SW 1271 (cell line): ENCODE measurements around the gene TNK1.

Experiments used
- DNase-seq, 2 experiments: peaks; one replicate each; lab custom pipeline; 2025; lab: John Stamatoyannopoulos, UW

Gene TNK1

GRCh38 chr17:7410634-7411426 lies 29.9 kb downstream of the TNK1 start:
- no peak for DNase-seq

DNA sequence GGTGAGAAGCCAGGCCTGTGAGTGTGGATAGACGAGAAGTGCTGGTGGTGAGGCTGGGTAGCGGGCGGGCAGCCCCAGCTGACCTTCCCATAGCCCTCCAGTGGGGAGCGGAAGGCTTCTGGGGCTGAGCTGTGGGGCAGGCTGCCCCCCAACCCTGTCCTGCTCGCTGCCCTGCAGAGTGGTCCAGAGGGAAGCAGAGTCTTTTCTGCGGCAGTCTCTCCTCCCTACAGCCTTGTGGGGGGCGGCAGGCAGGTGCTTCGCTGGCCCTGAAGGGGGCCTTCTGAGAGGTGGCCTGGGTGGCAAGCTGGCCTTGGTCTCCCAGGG lies 30.5 kb downstream of the TNK1 start:
- DNase-seq = no peak

DNA sequence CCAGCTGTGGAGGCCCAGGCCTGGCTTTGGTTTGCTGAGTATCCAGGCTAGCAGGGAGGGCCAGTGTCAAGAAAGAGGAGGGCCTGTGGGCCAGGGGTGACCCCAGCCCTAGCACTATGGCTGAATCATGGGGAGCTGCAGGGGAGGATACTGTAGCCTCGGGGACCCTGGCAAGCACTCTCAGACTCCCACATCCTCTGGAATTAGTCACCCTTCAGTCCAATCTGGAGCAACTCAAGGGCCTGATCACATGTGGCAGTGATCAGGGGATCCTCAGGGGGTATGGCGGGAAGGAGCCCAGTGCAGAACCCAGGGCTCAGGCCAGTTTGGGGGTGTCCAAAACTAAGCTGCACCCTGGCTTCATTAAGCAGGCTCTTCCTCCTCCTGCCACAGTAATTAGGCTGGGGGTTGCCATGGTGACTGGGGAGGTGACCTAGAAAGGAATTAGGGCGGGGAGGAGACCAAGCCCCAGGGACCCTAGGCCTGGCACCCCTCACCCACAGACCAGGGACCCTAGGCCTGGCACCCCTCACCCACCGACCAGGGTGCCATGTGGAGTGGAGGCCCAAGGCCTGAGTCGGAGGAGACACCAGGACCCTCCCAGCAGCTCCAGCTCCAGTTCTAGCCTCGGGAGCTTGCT lies 32.6 kb downstream of the TNK1 start:
- DNase-seq = peak in 1 of 2 experiments; percentile 14

DNA sequence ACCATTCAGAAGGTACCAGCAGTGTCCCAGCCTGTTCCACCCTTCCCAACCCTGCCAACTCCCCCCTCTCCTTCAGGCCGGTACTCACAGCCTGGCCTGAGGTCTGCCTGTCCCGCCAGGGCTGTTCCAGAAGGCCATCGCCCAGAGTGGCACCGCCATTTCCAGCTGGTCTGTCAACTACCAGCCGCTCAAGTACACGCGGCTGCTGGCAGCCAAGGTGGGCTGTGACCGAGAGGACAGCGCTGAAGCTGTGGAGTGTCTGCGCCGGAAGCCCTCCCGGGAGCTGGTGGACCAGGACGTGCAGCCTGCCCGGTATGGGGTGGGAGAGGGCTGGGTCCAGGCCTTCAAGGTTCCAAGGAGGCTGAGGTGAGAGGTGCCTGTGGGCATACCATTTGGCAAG lies 33.9 kb downstream of the TNK1 start:
- no peak for DNase-seq

GRCh38 chr17:7415784-7416183 lies 34.9 kb downstream of the TNK1 start:
- DNase-seq = no peak

DNA sequence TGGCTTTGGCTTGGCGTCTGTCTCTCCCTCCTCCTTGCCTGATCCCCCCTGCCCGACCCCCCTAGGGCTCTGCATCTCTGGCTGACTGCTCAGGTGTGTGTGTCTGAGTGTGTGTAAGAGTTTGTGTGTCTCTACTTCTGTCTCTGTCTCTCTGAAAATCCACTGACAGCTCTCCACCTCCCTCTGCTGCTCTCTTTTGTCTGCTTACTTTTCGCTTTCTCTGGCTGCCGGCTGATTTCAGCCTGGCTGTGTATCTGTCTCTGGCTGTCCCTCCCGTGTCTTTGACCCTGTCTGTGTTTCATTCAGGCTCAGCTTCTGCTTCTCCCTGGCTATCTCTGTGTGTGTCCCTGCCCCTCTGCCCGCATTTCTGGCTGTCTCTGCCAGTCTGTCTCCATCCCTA lies 35.4 kb downstream of the TNK1 start:
- DNase-seq = no peak

- no peak for DNase-seq
Measured at GRCh38 chr17:7417056-7417655, 36.3 kb downstream of the TNK1 start.

DNA sequence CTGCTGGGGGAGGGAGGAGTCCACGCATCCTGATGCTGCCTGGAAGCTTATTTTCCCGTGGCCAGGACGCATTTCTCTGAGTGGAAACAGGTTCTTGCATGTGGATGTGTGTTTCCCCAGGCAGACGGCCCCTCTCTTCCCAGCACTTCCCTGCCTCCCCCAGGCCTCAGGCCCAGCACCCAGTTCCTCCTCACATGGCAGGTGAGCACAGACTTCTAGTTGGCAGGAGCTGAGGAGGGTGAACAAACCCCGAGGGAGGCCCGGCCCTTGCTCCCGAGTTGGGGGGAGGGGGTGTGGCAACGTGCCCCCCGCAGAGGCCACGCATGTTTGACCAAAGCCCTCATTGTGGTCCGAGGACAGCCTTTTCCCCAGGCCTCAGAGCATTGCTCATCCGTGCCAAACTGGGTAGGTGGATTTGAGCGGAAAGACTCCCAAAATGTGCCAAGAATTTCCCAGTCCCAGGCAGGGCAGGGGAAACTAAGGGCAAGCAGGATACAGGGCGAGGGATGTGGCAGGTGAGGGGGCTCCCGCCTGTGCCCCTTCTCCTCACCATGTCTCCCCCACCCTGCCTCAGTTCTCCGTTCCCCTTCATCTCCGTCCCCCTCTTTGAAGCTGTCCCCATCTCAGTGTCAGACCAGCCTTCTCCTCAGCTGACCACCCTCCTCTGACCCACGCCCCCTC lies 37.7 kb downstream of the TNK1 start:
- no peak for DNase-seq

GRCh38 chr17:7419819-7420610 lies 39.1 kb downstream of the TNK1 start, which contains the start of gene SPEM1:
SPEM1 (plus strand) TSS chr17:7420324; CDS start chr17:7420385, 61 bp downstream.
- no peak for DNase-seq

DNA sequence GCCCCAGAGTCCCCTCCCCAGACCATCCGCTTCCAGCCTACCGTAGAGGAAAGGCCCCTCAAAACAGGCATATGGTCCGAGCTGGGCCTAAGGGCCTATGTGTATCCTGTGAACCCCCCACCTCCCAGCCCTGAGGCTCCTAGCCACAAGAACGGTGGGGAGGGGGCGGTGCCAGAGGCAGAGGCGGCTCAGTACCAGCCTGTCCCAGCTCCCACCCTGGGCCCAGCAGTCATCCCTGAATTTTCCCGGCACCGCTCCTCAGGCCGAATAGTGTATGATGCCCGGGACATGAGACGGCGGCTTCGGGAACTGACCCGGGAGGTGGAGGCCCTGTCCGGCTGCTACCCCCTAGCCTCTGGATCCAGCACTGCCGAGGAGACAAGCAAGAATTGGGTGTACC lies 40.3 kb downstream of the TNK1 start:
- DNase-seq = no peak

DNA sequence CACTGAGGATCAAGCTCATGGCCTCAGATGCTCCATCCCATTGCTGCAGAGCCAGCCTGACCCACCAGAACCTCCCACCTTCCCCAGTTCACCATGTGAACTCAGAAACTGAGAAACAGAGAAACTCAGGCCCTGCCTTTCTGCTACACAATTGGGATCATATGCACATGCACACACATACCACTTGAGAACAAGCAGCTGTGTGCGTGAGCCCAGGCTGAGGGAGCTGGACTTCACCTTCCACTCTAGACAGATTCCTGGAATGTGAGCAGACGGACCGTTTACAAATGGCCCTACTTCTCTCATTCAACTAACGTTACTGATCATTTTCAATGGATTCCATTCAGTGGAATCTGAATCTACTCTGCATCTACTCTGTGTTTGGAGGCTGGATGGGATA lies 42.8 kb downstream of the TNK1 start:
- DNase-seq = no peak

DNA sequence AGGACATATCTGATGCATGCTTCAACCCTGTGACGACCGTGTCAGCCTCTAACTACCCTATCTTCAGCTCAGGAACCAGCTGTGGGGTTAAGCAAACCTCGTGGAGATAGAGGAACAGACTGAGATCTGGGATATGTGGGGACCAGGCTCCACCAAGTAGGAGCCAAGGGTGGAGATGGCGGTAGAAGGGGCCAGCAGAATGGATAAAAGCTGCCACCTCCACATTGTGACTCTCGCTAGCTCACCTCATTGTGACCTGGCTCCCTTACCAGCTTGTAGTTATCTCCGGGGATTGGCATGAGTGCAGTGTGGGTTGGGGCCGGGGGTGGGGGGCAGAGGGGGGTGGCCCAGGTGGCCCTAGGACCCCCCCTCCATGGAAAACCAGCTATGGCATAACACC lies 44.4 kb downstream of the TNK1 start, which contains the start of gene SPEM2:
SPEM2 (plus strand) TSS at position 301 of the 400 bp plus-strand sequence; CDS start at position 374, 73 bp downstream.
- DNase-seq = no peak

DNA sequence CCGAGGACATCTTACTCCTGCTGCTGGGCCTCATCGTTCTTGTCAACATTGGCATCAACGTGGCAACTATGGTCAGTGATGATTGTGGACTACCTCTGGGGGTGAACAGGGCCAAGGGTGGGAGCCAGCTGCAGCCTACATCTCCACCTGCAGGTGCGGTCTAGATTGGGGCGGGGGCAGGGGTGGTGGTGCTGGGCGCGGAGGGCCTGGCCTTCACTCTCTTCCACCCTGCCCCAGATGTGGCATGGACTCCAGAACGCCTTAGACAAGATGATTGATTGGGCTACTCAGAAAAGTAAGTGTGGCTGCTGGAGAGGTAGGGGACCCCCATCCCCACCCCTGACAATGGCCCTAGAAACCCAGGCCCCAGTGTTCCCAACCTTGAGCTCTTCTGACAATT lies 44.9 kb downstream of the TNK1 start:
- no peak for DNase-seq

GRCh38 chr17:7426203-7426863 lies 45.4 kb downstream of the TNK1 start:
- DNase-seq = no peak

GRCh38 chr17:7426896-7427489 lies 46.1 kb downstream of the TNK1 start:
- no peak for DNase-seq

DNA sequence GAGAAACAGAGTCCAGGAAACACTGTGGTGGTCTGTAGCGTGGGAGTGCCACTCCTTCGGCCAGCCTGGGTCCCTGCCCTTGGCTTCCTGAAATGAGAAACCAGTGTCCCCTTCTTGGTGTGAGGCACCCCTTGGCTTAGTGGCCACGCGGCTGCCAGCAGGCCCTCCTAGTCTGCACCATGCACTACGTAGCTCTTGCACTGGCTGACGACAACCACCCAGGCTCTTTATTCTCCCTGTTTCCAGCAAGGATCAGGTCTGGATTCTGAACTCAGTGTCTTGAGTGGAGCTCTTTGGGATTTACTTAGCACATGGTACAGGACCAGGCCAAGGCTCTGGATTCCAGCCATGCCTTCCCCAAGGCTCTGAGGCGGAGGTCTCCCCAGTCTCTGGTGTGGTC lies 46.7 kb downstream of the TNK1 start:
- DNase-seq = no peak

GRCh38 chr17:7428557-7428956 lies 47.7 kb downstream of the TNK1 start, which contains the start of gene SPEM3:
SPEM3 (plus strand) TSS chr17:7428857; CDS start chr17:7428903, 46 bp downstream.
- no peak for DNase-seq

DNA sequence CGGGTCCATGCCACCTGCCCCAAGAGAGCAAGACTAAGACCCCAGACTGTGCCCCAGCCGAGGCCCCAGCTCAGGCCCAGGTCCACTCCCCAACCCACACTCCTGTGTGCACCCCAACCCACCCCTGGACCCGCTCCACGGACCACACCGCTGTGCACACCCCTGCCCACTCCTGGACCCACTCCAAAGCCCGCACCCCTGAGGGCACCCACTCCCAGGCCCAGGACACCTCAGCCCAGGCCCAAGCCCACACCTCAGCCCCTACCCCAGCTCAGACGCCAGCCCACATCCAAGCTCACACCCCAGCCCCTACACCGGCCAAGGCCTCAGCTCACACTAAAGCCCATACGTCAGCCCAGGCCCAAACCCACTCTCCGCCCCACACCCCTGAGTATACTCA lies 48.8 kb downstream of the TNK1 start:
- DNase-seq = no peak

DNA sequence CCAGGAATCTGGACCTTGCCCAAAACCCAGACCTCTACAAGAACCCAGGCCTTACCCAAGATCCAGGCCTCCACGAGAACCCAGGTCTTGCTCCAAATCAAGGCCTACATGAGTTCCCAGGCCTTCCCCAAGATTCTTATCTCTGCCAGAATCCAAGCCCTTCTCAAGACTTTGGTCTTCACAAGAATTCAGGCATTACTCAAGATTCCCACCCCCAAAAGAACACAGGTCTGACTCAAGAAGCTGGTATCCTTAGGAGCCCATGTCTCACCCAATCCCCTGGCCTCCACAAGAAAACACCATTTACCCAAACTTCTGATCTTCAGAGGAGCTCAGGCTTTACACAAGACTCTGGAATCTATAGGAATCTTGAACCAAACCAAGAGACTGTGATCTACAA lies 50.3 kb downstream of the TNK1 start:
- DNase-seq = no peak

DNA sequence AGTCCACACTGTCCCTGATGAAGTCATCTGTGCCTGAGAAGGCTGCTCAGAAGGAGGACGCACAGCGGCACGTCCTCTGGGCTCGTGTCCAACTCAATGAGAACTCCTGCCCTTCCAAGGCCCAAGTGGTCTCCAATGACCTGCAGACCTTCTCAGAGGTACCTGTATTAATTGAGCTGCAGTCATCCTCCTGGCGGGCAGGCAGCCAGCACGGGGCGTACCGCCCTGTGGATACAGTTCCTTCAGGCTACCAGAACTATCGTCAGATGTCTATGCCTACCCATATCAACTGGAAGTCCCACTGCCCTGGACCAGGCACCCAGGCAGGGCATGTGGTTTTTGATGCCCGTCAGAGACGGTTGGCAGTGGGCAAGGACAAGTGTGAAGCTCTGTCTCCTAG lies 51.4 kb downstream of the TNK1 start:
- DNase-seq = no peak
